A549 treated with AZD2906 at 1 μM for 4 hours (cell line): Measurements from ENCODE around the gene CLCA4. TPM values are rescaled to one million over a fixed set of nuclear protein-coding genes. Genes with fewer than 3 reads are reported as not detected.

Experiments used
- total RNA-seq: library from RNA; stranded (reverse); fragments of 200-300 nt; extraction: Qiagen RNA extraction; gene quantifications from 5 replicates; pipeline ENCODE4 v1.2.3, GENCODE V29; 2022

Gene CLCA4
- total RNA-seq, result not detected in 5 replicates

GRCh38 chr1:86546787-86547221, at the start of gene CLCA4:
Gene CLCA4, plus strand, starts transcription at chr1:86547078. Its CDS starts 42 bp downstream, at chr1:86547120.

Other genes with a start within 250 kb of the CLCA4 start
- gene ODF2L, start 150.8 kb upstream of the CLCA4 start, total RNA-seq, result 7.6 to 10.8 TPM (median 9.7 TPM) in 5 replicates
- not detected in 5 replicates for gene CLCA2, start 122.9 kb upstream of the CLCA4 start, total RNA-seq
- not detected in 5 replicates for gene CLCA1, start 78.2 kb upstream of the CLCA4 start, total RNA-seq
- 33.3 to 37.6 TPM (median 36.7 TPM) in 5 replicates for gene SH3GLB1, start 157.5 kb downstream of the CLCA4 start, total RNA-seq